Measurements from ENCODE around the gene GDF10. TPM values are rescaled to one million over a fixed set of nuclear protein-coding genes. Genes with fewer than 3 reads are reported as not detected.

GDF10 gene
- total and polyA plus RNA-seq, 9 of the 15 experiments (the other 6 are each of a cell fraction or from before 2014, with no cell fraction given): 0.03 to 0.20 (median 0.11) TPM; not detected in 6

DNA sequence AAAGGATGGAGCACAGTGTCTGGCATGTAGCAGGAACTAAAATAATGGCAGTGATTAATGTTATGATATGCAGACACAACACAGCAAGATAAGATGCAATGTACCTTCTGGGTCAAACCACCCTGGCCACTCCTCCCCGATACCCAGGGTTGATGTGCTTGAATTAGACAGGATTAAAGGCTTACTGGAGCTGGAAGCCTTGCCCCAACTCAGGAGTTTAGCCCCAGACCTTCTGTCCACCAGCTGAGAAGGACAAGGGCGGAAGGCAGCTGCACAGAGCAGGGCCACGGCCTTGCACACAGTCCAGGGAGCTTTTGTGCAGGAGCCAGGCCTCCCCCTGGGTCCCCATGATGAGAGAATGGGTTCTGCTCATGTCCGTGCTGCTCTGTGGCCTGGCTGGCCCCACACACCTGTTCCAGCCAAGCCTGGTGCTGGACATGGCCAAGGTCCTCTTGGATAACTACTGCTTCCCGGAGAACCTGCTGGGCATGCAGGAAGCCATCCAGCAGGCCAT lies 48.2 kb downstream of the GDF10 start, which contains the start of gene RBP3 (continued):
- TF ChIP-seq ZNF280A (IDR thresholded peaks at IDR 0.05; ENCODE audit: low read depth, partially characterized antibody) (no peak), ETV5 (CRISPR knock-in tag; IDR thresholded peaks at IDR 0.05; ENCODE audit: low read depth) (no peak), EWSR1 (IDR thresholded peaks at IDR 0.05; ENCODE audit: borderline replicate concordance, low read depth, partially characterized antibody) (no peak), RNF2 (IDR thresholded peaks at IDR 0.05) (no peak), PRPF4 (IDR thresholded peaks at IDR 0.05; ENCODE audit: insufficient read depth, low read depth, low read length, poor library complexity, severe bottlenecking) (no peak), STAT5B (CRISPR knock-in tag; IDR thresholded peaks at IDR 0.05) (no peak), BRF1 (IDR thresholded peaks at IDR 0.05; ENCODE audit: borderline replicate concordance, extremely low read depth, insufficient read length) (no peak)

DNA sequence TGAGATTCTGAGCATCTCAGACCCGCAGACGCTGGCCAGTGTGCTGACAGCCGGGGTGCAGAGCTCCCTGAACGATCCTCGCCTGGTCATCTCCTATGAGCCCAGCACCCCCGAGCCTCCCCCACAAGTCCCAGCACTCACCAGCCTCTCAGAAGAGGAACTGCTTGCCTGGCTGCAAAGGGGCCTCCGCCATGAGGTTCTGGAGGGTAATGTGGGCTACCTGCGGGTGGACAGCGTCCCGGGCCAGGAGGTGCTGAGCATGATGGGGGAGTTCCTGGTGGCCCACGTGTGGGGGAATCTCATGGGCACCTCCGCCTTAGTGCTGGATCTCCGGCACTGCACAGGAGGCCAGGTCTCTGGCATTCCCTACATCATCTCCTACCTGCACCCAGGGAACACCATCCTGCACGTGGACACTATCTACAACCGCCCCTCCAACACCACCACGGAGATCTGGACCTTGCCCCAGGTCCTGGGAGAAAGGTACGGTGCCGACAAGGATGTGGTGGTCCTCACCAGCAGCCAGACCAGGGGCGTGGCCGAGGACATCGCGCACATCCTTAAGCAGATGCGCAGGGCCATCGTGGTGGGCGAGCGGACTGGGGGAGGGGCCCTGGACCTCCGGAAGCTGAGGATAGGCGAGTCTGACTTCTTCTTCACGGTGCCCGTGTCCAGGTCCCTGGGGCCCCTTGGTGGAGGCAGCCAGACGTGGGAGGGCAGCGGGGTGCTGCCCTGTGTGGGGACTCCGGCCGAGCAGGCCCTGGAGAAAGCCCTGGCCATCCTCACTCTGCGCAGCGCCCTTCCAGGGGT lies 48.9 kb downstream of the GDF10 start:
- no peaks in the 10 kb centered on the region for H3K9me3 ChIP-seq (replicated peaks; ENCODE audit: control insufficient read depth, insufficient read depth, low read depth, low read length)
- 1% methylated on average over 36 of the region's 36 CpGs for WGBS (ENCODE audit: insufficient coverage, low coverage, missing lambda C conversion rate)
- peaks cover 0 to 26% of the 10 kb centered on the region in 2 experiments; a peak in 1 of 5 replicates for H3K4me1 ChIP-seq (replicated peaks in 1 of 2; ENCODE audit: control insufficient read depth in 2 of 2, insufficient read depth in 2 of 2, low read length in 2 of 2)
- DNase-seq (ENCODE audit: extremely low read depth in 1 of 4, low spot score in 3 of 4) (no peak), ATAC-seq (no peak), FAIRE-seq (no peak)
- in situ Hi-C loops (cut with MboI) (no loop called here), intact Hi-C loops (cut with micrococcal nuclease) (no loop called here)
- no peak overlapping the region for H3K9ac ChIP-seq (ENCODE audit: insufficient read depth in 1 of 2, low read depth in 2 of 2, low read length in 2 of 2)
- H3K9me1 ChIP-seq (ENCODE audit: control insufficient read depth, insufficient read depth, low read length): no peaks in the 10 kb centered on the region
- H3K4me3 ChIP-seq: no peak overlapping the region
- H4K20me1 ChIP-seq (replicated peaks; ENCODE audit: control insufficient read depth, insufficient read depth, low read length): peaks cover 16% of the 10 kb centered on the region
- H3K27me3 ChIP-seq (ENCODE audit: control insufficient read depth in 2 of 2, insufficient read depth in 2 of 2, low read length in 2 of 2): peaks cover 49 to 84% of the 10 kb centered on the region in 2 experiments; a peak in 4 of 5 replicates
- ChIA-PET CTCF (ENCODE audit: low intra/inter-chr PET ratio) (no interaction called here), POLR2A (interaction anchor here (0.6 to 0.7 kb wide), 2 partner anchors 274 to 1914 kb away, joined by 3 read pairs; no protein-coding TSS in a partner anchor)
- H2AFZ ChIP-seq (ENCODE audit: low read depth, low read length): no peak overlapping the region
- H3K79me2 ChIP-seq (ENCODE audit: control insufficient read depth, insufficient read depth, low read length): no peaks in the 10 kb centered on the region
- no peak overlapping the region for H3K27ac ChIP-seq (ENCODE audit: extremely low read depth, low read depth, low read length)
- BruUV-seq (replicated peaks): no TSS peak
- no peaks in the 10 kb centered on the region for H3K36me3 ChIP-seq (ENCODE audit: control insufficient read depth, insufficient read depth, low read length)
- no peak overlapping the region for H3K4me2 ChIP-seq (ENCODE audit: insufficient read depth, low read length)
- TF ChIP-seq ZKSCAN8 (CRISPR knock-in tag; IDR thresholded peaks at IDR 0.05) (no peak), TSC22D4 (tag; IDR thresholded peaks at IDR 0.05) (no peak), ETV6 (IDR thresholded peaks at IDR 0.05; ENCODE audit: borderline replicate concordance in 1 of 2, low read depth in 2 of 2, low read length in 1 of 2) (no peak), ETV6 (CRISPR knock-in tag; IDR thresholded peaks at IDR 0.05; ENCODE audit: borderline replicate concordance) (no peak), E2F3 (CRISPR knock-in tag; IDR thresholded peaks at IDR 0.05) (no peak), SIN3A (IDR thresholded peaks at IDR 0.05; ENCODE audit: borderline replicate concordance in 2 of 2, control insufficient read depth in 1 of 2, low read depth in 2 of 2, low read length in 2 of 2) (no peak), MXI1 (IDR thresholded peaks at IDR 0.05; ENCODE audit: low read depth, low read length) (no peak), NONO (IDR thresholded peaks at IDR 0.05; ENCODE audit: low read depth in 2 of 2, low read length in 1 of 2) (no peak), EWSR1 (IDR thresholded peaks at IDR 0.05; ENCODE audit: borderline replicate concordance, low read depth, partially characterized antibody) (no peak), ZNF57 (CRISPR knock-in tag; IDR thresholded peaks at IDR 0.05) (no peak), USF1 (CRISPR knock-in tag; IDR thresholded peaks at IDR 0.05) (no peak), PHB2 (IDR thresholded peaks at IDR 0.05; ENCODE audit: low read depth) (no peak)

Measured in K562 (cell line).